Ascending aorta (tissue), 2 donors: ENCODE data around the gene RABGAP1. TPM values are rescaled to one million over a fixed set of nuclear protein-coding genes. Genes with fewer than 3 reads are reported as not detected.

Experiments used
- DNase-seq, 2 donors: peaks; one replicate each; pipeline ENCODE4 v3.0.0-alpha.2; 2019; ENCODE audit warnings: low spot score in 2 of 2
- H3K27ac ChIP-seq, 2 donors: fragments of 200-600 bp; sonication (generic); one replicate each; pipeline ENCODE4 v1.5.1; 2016 to 2017; ENCODE audit warnings: mild to moderate bottlenecking in 1 of 2
- H3K27me3 ChIP-seq: fragments of 200-600 bp; sonication (generic); one replicate; pipeline ENCODE4 v1.5.1; 2017
- H3K36me3 ChIP-seq, 2 donors: fragments of 200-600 bp; sonication (generic); one replicate each; pipeline ENCODE4 v1.5.1; 2016
- H3K4me1 ChIP-seq, 2 donors: fragments of 200-600 bp; sonication (generic); one replicate each; pipeline ENCODE4 v1.5.1; 2016 to 2017; ENCODE audit warnings: mild to moderate bottlenecking in 1 of 2
- H3K4me3 ChIP-seq, 2 donors: fragments of 200-600 bp; sonication (generic); one replicate each; pipeline ENCODE4 v1.5.1; 2016 to 2017; ENCODE audit warnings: mild to moderate bottlenecking in 1 of 2
- H3K9me3 ChIP-seq, 2 donors: fragments of 200-600 bp; sonication (generic); one replicate each; pipeline ENCODE4 v1.5.1; 2016
- intact Hi-C: fragments of 100-400 bp; cut with DNase I; formaldehyde crosslinking; loops from one replicate; pipeline ENCODE4 v1.15.1; 2023
- total RNA-seq: library from RNA; depleted of rRNA; stranded (reverse); fragments of >200 nt; gene quantifications from one replicate; pipeline ENCODE4 v1.1.0, GENCODE V29; 2016
- TF ChIP-seq, protein P1 (sequence below), 3 experiments: fragments of 200-600 bp in 2 of 3; fragments of 450-650 bp in 1 of 3; sonication (generic) in 2 of 3; IDR thresholded peaks; one replicate each; pipeline ENCODE4 v1.5.1; 2016 to 2019; ENCODE audit warnings: antibody characterized with exemption in 3 of 3, mild to moderate bottlenecking in 1 of 3, moderate library complexity in 1 of 3

Gene RABGAP1
- total RNA-seq, 1 donor from 2014 or later, result 36.5 TPM

DNA sequence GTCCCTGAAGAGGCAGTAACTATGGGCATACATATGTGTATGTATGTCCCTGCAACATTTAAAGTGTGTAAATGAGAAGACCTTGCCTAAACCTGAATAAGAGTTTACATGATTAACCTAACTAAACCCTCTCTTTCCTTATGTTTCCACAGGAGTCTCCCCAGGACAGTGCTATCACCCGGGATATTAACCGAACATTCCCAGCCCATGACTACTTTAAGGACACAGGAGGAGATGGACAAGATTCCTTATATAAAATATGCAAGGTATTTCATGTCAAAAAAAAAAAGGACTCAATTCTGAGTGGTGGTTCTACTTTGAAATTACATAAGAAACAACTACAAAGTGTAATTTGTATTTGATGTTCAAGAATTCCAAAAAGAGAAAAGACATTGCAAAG is 124.4 kb downstream of the RABGAP1 start:
- H3K9me3 ChIP-seq, result no peaks in the 10 kb centered on the region
- H3K27ac ChIP-seq, result peak overlapping the region in 1 of 2 donors; percentile 53
- H3K36me3 ChIP-seq, result peaks cover 10 to 17% of the 10 kb centered on the region in 2 donors
- intact Hi-C loops, result no loop called here
- no peaks in the 10 kb centered on the region for H3K27me3 ChIP-seq
- TF ChIP-seq, protein P1, sequence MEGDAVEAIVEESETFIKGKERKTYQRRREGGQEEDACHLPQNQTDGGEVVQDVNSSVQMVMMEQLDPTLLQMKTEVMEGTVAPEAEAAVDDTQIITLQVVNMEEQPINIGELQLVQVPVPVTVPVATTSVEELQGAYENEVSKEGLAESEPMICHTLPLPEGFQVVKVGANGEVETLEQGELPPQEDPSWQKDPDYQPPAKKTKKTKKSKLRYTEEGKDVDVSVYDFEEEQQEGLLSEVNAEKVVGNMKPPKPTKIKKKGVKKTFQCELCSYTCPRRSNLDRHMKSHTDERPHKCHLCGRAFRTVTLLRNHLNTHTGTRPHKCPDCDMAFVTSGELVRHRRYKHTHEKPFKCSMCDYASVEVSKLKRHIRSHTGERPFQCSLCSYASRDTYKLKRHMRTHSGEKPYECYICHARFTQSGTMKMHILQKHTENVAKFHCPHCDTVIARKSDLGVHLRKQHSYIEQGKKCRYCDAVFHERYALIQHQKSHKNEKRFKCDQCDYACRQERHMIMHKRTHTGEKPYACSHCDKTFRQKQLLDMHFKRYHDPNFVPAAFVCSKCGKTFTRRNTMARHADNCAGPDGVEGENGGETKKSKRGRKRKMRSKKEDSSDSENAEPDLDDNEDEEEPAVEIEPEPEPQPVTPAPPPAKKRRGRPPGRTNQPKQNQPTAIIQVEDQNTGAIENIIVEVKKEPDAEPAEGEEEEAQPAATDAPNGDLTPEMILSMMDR (IDR thresholded peaks at IDR 0.05), result no peak
- DNase-seq, result no peak
- H3K4me1 ChIP-seq, result peaks cover 5 to 18% of the 10 kb centered on the region in 2 donors
- H3K4me3 ChIP-seq, result no peak overlapping the region

GRCh38 chr9:123067136-123067535 is 126.3 kb downstream of the RABGAP1 start:
- no peaks in the 10 kb centered on the region for H3K27me3 ChIP-seq
- intact Hi-C loops, result no loop called here
- H3K4me1 ChIP-seq, result peaks cover 5 to 20% of the 10 kb centered on the region in 2 donors

GRCh38 chr9:123069010-123069481 is 128.2 kb downstream of the RABGAP1 start:
- no peak for DNase-seq
- intact Hi-C loops, result no loop called here
- Histone ChIP-seq H3K4me3 (no peak overlapping the region), H3K27me3 (no peaks in the 10 kb centered on the region), H3K36me3 (peaks cover 10 to 34% of the 10 kb centered on the region in 2 donors), H3K9me3 (no peaks in the 10 kb centered on the region), H3K4me1 (peaks cover 8 to 17% of the 10 kb centered on the region in 2 donors), H3K27ac (peak overlapping the region; percentile 67 to 71)
- TF ChIP-seq, protein P1 (IDR thresholded peaks at IDR 0.05), result no peak

More at GRCh38 chr9:123067136-123067535, 126.3 kb downstream of the RABGAP1 start:
- Histone ChIP-seq H3K4me3 (no peak overlapping the region), H3K36me3 (peaks cover 10 to 34% of the 10 kb centered on the region in 2 donors), H3K9me3 (no peaks in the 10 kb centered on the region), H3K27ac (peak overlapping the region; percentile 31 to 38)
- no peak for DNase-seq
- TF ChIP-seq, protein P1 (IDR thresholded peaks at IDR 0.05), result no peak

DNA sequence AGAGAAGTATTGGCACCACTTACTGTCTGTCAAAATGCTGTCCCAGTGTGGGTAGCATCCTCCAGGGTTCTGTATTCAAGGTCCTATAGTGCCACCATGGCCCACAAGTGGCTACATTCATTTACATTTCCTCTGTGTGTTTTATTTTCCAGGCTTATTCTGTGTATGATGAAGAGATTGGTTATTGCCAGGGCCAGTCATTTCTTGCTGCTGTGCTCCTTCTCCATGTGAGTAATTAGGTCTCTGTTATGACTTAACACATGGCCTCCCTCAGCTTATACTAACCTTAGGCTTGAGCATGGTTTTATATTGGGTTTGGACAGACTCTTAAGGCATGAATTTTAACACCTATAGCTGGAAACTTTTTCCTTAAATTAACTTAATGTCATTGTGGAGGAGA is 129.4 kb downstream of the RABGAP1 start:
- TF ChIP-seq, protein P1 (IDR thresholded peaks at IDR 0.05), result no peak
- no peak for DNase-seq
- H3K4me3 ChIP-seq, result no peak overlapping the region
- intact Hi-C loops, result loop anchor here (2.0 to 10.0 kb wide), 2 partner anchors 29 to 165 kb away; partner anchors contain the start of gene RC3H2
- peaks cover 10 to 34% of the 10 kb centered on the region in 2 donors for H3K36me3 ChIP-seq
- H3K4me1 ChIP-seq, result peaks cover 8 to 20% of the 10 kb centered on the region in 2 donors
- no peaks in the 10 kb centered on the region for H3K9me3 ChIP-seq
- no peaks in the 10 kb centered on the region for H3K27me3 ChIP-seq
- peak overlapping the region in 1 of 2 donors; percentile 71 for H3K27ac ChIP-seq

DNA sequence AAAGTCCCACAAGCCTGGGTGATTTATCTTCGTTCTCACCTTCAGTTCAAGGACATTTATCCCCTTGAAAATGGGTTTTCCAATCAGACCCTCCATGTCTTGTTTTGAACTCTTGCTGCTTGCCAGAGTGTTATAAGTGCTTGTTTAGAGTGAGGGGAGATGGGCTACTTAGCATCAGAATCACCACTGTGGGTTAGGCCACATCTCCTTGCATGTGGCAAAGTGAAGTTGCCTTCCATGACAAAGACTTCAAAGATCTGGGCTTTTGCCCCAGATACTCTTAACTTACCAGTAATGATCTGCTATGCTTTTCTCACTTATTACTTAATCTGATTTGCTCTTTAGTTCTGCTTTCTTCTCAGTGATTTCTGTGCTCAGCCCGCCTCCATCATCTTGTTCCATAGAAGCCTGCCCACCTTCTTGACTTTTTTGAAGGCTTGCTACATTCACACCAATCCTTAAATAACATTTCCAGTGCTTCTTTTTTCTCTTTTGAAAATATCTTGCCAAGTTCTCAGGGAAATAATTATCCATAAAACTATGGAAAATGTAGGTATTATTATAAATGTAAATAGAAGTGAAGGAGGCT is 131.7 kb downstream of the RABGAP1 start:
- DNase-seq, result no peak
- Histone ChIP-seq H3K4me1 (peaks cover 8 to 20% of the 10 kb centered on the region in 2 donors), H3K36me3 (peaks cover 0 to 24% of the 10 kb centered on the region in 2 donors), H3K27ac (peak overlapping the region; percentile 68 to 71), H3K27me3 (no peaks in the 10 kb centered on the region), H3K4me3 (no peak overlapping the region), H3K9me3 (no peaks in the 10 kb centered on the region)
- TF ChIP-seq, protein P1 (IDR thresholded peaks at IDR 0.05), result no peak
- intact Hi-C loops, result loop anchor here (10.0 kb wide), 1 partner anchor 168 kb away; the partner anchor contains the start of gene RC3H2
